Measurements from ENCODE around the gene TSKS.
"Not testable (repeated sequence)": the region's sequence is repeated elsewhere in the genome, so short reads cannot be mapped to it uniquely, and the experiment has no call there.

The TSKS gene

DNA sequence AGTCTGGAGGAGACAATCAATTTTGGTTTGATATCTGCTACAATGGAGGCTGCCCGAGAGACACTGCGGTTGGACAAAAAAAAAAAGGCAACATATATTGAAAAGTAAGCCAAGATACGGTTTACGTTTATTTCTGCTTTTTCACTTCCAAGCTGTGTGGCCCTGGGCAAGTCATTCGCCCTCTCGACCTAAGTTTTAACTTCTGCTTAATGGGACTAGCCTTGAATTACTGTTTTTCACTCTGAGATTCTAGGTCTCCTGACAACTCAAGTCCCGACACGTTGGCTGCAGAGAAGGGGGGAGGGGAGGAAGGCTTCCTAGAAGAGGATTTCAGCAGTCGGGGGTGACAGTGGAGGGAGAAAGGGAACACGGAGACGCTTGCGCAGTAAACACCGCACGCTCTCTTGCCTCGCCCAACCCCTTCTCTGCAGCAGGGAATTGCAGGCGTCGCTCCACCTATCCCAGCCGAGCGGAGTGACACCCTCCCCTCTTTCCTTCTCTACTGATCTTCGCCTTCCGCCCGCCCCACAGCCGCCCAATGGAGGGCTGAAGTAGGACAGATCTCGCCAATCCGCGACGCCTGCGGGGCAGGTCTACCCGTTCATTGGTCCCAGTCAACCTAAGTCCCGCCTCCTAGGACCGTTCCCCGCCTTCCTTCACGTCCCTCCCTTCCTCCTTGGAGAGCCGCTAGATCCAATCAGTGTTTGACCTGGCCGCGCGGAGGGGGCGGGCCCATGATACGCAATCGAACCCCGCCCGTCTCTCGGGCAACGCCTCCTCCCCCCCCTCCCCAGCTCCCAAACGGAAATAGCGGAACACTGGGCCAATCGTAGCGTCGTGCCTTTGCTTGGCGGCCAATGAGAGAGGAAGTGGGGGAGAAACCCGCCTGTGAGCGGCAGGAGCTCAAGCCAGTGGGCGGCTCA lies 3.2 kb upstream of the TSKS start:
- DNase-seq: peak; percentile 100

- DNase-seq: no peak
Measured at GRCh38 chr19:49764341-49764740, 1.2 kb upstream of the TSKS start.

- no peak for DNase-seq
Measured at GRCh38 chr19:49761625-49762311, 1.3 kb downstream of the TSKS start.

GRCh38 chr19:49761249-49761624 lies 1.9 kb downstream of the TSKS start:
- DNase-seq: no peak

DNA sequence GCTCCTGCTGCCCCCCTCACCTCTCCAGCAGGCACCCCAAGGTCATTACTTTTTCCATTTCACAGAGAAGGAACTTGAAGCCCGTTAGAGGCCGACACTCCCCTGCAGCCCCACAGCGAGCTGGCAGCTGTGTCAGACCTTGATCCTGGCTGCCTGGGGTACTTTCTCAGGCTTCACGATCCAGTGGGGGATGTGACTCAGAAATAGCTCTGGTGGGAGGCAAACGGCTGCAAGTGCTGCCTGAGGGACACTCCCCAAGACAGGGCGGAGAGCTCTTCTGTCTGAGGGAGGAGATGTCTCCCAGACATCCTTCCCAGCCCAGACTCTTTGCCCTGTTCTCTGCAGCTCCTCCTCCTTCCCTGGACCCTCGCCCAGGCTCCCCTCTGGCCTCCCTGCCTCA lies 4.8 kb downstream of the TSKS start:
- DNase-seq: no peak

GRCh38 chr19:49755956-49756355 lies 7.2 kb downstream of the TSKS start:
- DNase-seq: no peak

GRCh38 chr19:49752701-49753100 lies 10.4 kb downstream of the TSKS start:
- DNase-seq: no peak

DNA sequence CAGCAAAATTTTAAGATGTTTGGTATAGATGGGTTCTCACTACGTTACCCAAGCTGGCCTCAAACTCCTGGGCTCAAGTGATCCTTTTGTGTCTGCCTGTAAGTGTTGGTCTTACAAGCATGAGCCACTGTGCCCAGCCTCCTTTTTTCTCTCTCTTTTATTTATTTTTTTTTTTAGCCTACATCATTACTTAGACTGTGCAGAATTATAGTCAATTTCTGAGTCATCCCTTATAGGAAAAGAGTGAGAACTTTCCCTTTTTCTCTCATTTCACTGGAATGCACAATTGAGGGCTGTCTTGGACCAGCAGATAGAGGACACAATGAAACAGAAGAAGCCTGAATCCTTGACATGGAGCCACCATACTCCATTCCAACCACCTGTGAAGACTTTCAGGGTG lies 13.3 kb downstream of the TSKS start:
- no peak for DNase-seq

GRCh38 chr19:49749055-49749716 lies 13.9 kb downstream of the TSKS start:
- DNase-seq: no peak

DNA sequence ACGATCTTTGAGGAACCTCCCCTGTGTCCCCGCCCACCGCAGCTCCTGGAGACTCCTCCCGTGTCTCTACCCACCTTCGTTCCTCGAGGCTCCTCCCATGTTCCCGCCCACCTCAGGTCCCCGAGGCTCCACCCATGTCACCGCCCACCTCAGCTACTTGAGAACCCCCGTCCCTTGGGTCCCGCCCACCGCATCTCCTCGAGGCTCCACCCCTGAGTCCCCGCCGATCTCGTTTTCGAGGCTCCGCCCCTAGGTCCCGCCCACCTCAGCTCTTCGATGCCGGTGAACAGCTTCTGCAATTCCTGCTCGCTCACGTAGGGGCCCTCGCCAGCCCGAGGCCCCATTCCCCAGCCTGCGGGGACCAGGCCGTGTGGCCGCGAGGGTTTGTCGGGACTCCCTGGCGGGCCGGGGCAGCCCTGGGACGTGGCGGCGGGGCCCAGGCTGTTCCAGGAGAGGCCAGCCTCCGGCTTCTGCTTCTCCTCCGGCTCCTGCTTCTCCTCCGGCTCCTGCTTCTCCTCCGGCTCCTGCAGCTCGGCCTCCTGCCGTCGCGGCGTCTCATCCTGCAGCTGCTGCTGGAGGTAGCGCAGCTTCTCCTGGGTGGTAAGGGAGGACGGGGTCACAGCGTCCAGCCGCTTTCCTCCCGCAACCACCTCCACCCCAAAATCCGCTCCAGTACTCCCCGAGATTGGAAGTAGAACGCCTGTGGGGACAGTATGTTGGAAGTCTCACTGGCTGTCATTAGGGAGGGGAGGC lies 16.7 kb downstream of the TSKS start:
- DNase-seq: peak; percentile 75

- DNase-seq: no peak
Measured at GRCh38 chr19:49744946-49745381, 18.1 kb downstream of the TSKS start.

DNA sequence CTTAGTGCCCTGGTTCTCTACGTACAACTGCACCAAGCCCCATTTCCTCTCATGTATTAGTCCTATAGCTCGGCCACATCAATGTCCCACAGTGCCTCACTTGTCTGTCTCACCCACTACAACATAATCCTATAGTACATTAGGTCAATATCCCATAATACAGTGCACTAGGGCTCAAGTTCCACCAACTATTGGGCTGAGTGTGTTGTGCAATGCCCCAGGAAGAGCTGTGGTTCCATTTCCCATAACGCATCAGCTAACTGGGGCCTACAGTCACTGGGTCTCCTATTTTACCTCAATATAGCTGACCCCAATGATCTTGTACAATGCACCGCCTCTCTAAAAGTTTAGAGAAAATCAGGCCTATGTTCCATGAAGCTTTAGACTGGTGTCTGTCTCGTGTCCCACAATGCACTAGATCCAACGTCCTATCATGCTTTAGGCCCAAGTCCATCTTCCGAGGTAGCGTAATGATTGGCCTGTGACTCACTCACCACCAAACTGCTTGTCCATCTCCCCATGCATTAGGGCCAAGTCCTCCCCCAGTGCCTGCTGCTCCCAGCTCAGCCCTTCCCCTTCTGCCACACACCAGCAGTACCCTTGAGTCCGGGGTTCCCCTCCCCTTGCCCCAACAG lies 21.8 kb downstream of the TSKS start:
- no peak for DNase-seq

GRCh38 chr19:49739933-49740332 lies 23.2 kb downstream of the TSKS start:
- DNase-seq: no peak

GRCh38 chr19:49739098-49739497 lies 24.0 kb downstream of the TSKS start:
- no peak for DNase-seq

- DNase-seq: no peak
Measured at GRCh38 chr19:49738268-49738667, 24.8 kb downstream of the TSKS start.

GRCh38 chr19:49730166-49730565 lies 32.9 kb downstream of the TSKS start:
- DNase-seq: no peak

- no peak for DNase-seq
Measured at GRCh38 chr19:49727217-49728030, 35.7 kb downstream of the TSKS start.

DNA sequence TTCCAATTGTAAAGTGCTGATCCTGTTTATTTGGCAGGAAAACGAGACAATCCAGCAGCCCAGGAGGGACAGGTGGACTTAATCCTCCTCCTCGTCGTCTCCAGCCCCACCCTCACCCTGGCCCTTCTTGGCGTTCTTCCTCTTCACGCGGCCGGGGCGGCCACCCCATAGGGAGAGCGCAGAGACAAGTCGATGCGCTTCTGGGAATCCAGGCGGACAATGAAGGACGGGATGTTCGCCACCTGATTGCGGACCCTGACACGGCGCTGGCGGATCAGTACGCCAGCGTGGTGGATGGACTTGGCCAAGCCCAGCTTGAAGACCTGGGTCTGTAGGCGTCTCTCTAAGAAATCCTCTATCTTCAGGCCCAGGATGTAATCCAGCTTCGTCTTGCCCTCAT lies 43.7 kb downstream of the TSKS start:
- DNase-seq: not testable (repeated sequence)

DNA sequence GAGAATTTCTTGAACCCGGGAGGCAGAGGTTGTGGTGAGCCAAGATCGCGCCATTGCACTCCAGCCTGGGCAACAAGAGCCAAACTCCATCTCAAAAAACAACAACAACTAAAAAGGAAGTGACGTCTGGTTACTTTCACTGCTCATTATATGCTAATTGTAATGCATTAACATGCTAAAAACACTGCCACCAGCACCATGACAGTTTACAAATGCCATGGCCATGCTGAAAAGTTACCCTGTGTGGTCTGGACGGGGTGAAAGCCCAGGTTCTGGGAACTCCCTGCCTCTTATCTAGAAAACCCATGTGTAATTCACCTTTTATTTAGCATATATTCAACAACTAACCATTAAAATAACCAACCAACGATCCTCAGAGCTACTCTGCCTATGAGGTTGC lies 44.1 kb downstream of the TSKS start:
- no peak for DNase-seq

- DNase-seq: no peak
Measured at GRCh38 chr19:49718511-49718910, 44.6 kb downstream of the TSKS start.

- DNase-seq: no peak
Measured at GRCh38 chr19:49716154-49716553, 47.0 kb downstream of the TSKS start.
